Stimulated activated CD8-positive, alpha-beta memory T cell treated with anti-CD3 and anti-CD28 coated beads, Interleukin-12 subunit alpha, Interleukin-12 subunit beta, amount 100 ng/mL, for 4 hours (primary cell): Measurements from ENCODE around the gene TSPAN10.

Experiments
- DNase-seq: peaks from one replicate; pipeline ENCODE4 v3.0.0-alpha.2; 2020; ENCODE audit warnings: low read depth

TSPAN10 gene

GRCh38 chr17:81687770-81688541, 51.0 kb downstream of the TSPAN10 start:
- no peak for DNase-seq

GRCh38 chr17:81688616-81689015, 51.6 kb downstream of the TSPAN10 start:
- no peak for DNase-seq

GRCh38 chr17:81690066-81690465, 53.1 kb downstream of the TSPAN10 start:
- no peak for DNase-seq

GRCh38 chr17:81690549-81690948, 53.6 kb downstream of the TSPAN10 start:
- no peak for DNase-seq

GRCh38 chr17:81691196-81691595, 54.2 kb downstream of the TSPAN10 start:
- no peak for DNase-seq

- no peak for DNase-seq
Observed at GRCh38 chr17:81691608-81692007, 54.6 kb downstream of the TSPAN10 start.

- DNase-seq, result no peak
Observed at GRCh38 chr17:81693509-81694210, 56.7 kb downstream of the TSPAN10 start.

GRCh38 chr17:81694810-81695209, 57.8 kb downstream of the TSPAN10 start:
- no peak for DNase-seq

GRCh38 chr17:81695211-81695610, 58.2 kb downstream of the TSPAN10 start:
- no peak for DNase-seq

GRCh38 chr17:81695801-81696200, 58.8 kb downstream of the TSPAN10 start:
- no peak for DNase-seq

- DNase-seq, result no peak
Observed at GRCh38 chr17:81696218-81696941, 59.4 kb downstream of the TSPAN10 start.

GRCh38 chr17:81697261-81698044, 60.5 kb downstream of the TSPAN10 start:
- DNase-seq, result no peak
